Neutrophil (primary cell): Measurements from ENCODE around the gene CRTAC1.

Experiments
- H3K27ac ChIP-seq: fragments of 200-600 bp; sonication (generic); 2 replicates; pipeline ENCODE4 v1.5.1; 2016; ENCODE audit warnings: mild to moderate bottlenecking, moderate library complexity
- H3K27me3 ChIP-seq: fragments of 200-600 bp; sonication (generic); 2 replicates; pipeline ENCODE4 v1.6.0; 2016; ENCODE audit warnings: mild to moderate bottlenecking
- H3K36me3 ChIP-seq: fragments of 200-600 bp; sonication (generic); 2 replicates; pipeline ENCODE4 v1.5.1; 2017
- H3K4me1 ChIP-seq, 2 experiments: fragments of 200-600 bp in 1 of 2; sonication (generic) in 1 of 2; 1 replicate in 1 of 2; 2 replicates in 1 of 2; pipeline versions ENCODE4 v1.5.1 to v1.6.1; 2013 to 2016; ENCODE audit warnings: low read depth in 1 of 2, low read length in 1 of 2, mild to moderate bottlenecking in 1 of 2, moderate library complexity in 1 of 2; ENCODE audit not compliant: control insufficient read depth in 1 of 2, insufficient read depth in 1 of 2
- H3K4me3 ChIP-seq, 2 experiments: fragments of 200-600 bp in 1 of 2; sonication (generic) in 1 of 2; 1 replicate in 1 of 2; 2 replicates in 1 of 2; pipeline ENCODE4 v1.5.1; 2013 to 2016; ENCODE audit warnings: low read depth in 1 of 2, low read length in 1 of 2, mild to moderate bottlenecking in 1 of 2, moderate library complexity in 1 of 2
- H3K9me3 ChIP-seq: fragments of 200-600 bp; sonication (generic); 2 replicates; pipeline ENCODE4 v1.5.1; 2016
- TF ChIP-seq, protein P1 (sequence below): fragments of 200-600 bp; sonication (generic); IDR thresholded peaks from 2 replicates; pipeline ENCODE4 v1.5.1; 2016; ENCODE audit warnings: antibody characterized with exemption

CRTAC1 gene

DNA sequence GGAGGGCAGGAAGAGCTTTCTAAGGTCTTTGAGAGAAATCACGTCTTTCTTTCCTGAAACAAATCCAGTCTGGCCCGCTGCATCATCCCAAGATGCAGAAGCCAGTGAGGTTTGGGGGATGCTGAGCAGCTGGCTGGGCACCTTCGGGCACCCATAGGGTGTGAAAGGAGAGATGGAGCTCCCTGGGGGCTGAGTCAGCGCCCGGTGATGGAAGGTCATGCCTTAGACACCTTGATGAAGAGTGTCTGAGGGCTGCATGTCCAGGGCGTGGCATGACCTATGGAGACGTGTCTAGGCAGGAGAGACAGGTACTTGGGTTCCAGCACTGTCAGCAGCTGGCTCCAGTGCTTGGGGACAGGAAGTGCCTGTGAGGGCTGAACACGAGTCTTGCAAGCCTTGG lies 92.5 kb downstream of the CRTAC1 start:
- TF ChIP-seq, protein P1, sequence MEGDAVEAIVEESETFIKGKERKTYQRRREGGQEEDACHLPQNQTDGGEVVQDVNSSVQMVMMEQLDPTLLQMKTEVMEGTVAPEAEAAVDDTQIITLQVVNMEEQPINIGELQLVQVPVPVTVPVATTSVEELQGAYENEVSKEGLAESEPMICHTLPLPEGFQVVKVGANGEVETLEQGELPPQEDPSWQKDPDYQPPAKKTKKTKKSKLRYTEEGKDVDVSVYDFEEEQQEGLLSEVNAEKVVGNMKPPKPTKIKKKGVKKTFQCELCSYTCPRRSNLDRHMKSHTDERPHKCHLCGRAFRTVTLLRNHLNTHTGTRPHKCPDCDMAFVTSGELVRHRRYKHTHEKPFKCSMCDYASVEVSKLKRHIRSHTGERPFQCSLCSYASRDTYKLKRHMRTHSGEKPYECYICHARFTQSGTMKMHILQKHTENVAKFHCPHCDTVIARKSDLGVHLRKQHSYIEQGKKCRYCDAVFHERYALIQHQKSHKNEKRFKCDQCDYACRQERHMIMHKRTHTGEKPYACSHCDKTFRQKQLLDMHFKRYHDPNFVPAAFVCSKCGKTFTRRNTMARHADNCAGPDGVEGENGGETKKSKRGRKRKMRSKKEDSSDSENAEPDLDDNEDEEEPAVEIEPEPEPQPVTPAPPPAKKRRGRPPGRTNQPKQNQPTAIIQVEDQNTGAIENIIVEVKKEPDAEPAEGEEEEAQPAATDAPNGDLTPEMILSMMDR, result no peak
- no peaks in the 10 kb centered on the region for H3K36me3 ChIP-seq

DNA sequence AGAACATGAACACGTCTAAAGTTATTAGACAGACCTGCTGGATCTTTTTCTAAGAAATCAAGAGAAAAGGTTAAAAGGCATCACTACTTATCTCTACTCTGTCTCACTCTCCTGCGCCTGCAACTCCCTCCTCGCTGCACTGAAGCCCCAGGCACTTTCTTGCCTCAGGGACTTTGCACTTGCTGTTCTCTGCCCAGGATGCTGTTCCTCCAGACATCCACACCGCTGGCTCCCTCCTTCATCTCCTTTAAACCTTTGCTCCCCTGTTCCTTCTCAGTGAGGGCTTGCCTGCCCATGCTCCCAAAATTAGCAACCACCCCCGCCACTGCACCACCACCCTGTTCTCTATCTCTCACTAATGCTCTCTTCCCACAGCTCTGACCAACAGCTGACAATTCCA lies 93.4 kb downstream of the CRTAC1 start:
- Histone ChIP-seq H3K27ac (no peak overlapping the region), H3K4me1 (no peaks in the 10 kb centered on the region), H3K36me3 (no peaks in the 10 kb centered on the region), H3K27me3 (peaks cover 11% of the 10 kb centered on the region), H3K9me3 (no peaks in the 10 kb centered on the region), H3K4me3 (no peak overlapping the region)
- TF ChIP-seq, protein P1, result no peak

More for the DNA sequence above, 92.5 kb downstream of the CRTAC1 start:
- H3K4me1 ChIP-seq, result no peaks in the 10 kb centered on the region
- H3K9me3 ChIP-seq, result no peaks in the 10 kb centered on the region
- no peak overlapping the region for H3K4me3 ChIP-seq
- no peak overlapping the region for H3K27ac ChIP-seq
- peaks cover 9% of the 10 kb centered on the region for H3K27me3 ChIP-seq

DNA sequence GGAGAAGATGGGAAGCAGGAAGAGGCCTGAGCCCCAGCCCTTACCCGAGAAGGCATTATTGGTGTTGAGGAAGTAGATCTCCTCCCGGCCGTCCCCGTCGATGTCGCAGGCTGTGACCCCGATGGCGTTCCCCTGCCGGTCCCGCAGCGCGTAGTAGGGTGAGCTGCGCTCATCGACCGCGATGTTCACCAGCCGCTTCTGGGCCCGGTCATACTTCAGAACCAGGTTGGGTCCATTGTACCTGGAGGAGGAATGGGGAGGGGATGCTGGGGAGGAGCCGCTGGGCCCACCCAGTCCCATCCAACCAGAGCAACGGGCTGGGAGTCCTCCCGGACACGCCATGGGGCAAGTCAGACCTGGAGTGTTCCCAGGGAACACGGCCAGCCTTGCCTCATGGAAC lies 94.3 kb downstream of the CRTAC1 start:
- H3K4me3 ChIP-seq, result no peak overlapping the region
- no peaks in the 10 kb centered on the region for H3K36me3 ChIP-seq
- H3K27me3 ChIP-seq, result peaks cover 19% of the 10 kb centered on the region
- TF ChIP-seq, protein P1, result no peak
- H3K9me3 ChIP-seq, result no peaks in the 10 kb centered on the region
- H3K4me1 ChIP-seq, result no peaks in the 10 kb centered on the region
- H3K27ac ChIP-seq, result no peak overlapping the region

DNA sequence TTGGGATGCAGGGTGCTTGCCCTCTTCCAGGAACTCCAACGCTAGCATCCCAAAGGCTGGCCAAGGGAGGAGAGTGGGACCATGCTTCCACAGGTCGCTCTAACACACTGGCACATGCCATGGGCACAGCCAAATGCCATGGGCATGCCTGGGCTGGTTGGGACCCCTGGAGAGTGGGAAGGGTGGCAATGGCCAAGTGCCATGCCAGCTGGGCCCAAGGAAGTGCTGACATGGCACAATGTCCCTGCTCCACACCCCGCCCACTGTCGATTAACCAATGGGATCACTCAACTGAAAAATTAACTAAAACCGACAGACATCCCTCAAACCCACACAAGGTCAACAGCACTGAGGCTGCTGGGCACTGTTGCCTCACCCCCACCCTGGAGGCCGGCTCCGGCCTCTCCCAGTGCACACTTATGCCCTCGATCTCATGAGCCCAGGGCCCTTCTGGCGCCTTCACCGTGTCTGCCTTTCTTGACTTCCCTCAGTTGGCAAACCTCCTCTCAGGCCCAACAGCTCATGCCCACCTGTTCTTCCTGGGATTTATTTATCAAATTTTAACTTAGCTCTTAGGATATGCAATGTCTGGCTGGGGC lies 97.4 kb downstream of the CRTAC1 start:
- H3K4me3 ChIP-seq, result no peak overlapping the region
- H3K9me3 ChIP-seq, result no peaks in the 10 kb centered on the region
- TF ChIP-seq, protein P1, result no peak
- H3K4me1 ChIP-seq, result no peaks in the 10 kb centered on the region
- no peak overlapping the region for H3K27ac ChIP-seq
- peaks cover 39% of the 10 kb centered on the region for H3K27me3 ChIP-seq
- no peaks in the 10 kb centered on the region for H3K36me3 ChIP-seq

DNA sequence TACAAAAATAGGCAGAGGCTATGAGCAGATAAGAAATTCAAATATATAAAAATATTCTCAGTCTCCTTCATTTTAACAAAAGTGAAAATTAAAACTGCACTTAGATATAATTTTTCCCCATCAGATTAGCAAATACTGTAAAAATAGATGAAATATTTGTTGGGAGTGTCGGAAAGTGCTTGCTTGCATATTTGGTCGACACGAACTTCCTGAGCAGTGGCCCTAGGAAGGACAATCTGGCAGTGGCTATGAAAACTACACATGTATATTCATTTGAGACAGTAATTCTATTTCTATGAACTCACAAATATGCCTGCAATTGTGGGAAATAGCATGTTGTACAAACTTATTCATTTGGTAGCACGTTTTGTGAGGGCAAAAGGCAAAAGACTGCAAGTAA lies 99.4 kb downstream of the CRTAC1 start:
- H3K4me1 ChIP-seq, result no peaks in the 10 kb centered on the region
- H3K9me3 ChIP-seq, result no peaks in the 10 kb centered on the region
- no peak overlapping the region for H3K27ac ChIP-seq
- peaks cover 52% of the 10 kb centered on the region for H3K27me3 ChIP-seq
- TF ChIP-seq, protein P1, result no peak
- H3K4me3 ChIP-seq, result no peak overlapping the region
- no peaks in the 10 kb centered on the region for H3K36me3 ChIP-seq
